NCI-H82 treated with DMSO at 0.1 percent for 48 hours (cell line): ENCODE measurements around the gene OR2V2.
"Not testable (repeated sequence)": the region's sequence is repeated elsewhere in the genome, so short reads cannot be mapped to it uniquely, and the experiment has no call there.

ENCODE experiments used
- DNase-seq: peaks from one replicate; lab custom pipeline; 2025; ENCODE audit not compliant: unreplicated experiment; lab: John Stamatoyannopoulos, UW

Gene OR2V2

DNA sequence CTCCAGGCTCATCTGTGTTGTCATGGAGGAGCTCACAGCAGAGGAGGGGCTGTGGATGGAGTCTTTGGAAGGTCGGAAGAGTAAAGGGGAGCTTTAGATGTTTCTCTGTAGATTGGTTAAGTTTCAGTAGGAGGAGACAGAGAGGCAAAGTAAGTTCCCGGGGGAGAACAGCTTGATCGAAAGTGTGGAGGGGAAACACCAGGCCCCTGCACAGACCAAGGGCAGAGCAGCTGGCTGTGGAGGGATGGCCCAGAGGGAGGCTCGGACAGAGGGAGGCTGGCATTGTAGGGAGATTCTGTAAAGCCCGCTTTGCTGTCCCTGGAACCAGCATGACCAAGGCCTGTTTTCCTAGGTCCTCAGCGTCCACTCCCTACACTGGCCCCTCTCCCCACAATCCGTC, 5.3 kb upstream of the OR2V2 start:
- DNase-seq = no peak

DNA sequence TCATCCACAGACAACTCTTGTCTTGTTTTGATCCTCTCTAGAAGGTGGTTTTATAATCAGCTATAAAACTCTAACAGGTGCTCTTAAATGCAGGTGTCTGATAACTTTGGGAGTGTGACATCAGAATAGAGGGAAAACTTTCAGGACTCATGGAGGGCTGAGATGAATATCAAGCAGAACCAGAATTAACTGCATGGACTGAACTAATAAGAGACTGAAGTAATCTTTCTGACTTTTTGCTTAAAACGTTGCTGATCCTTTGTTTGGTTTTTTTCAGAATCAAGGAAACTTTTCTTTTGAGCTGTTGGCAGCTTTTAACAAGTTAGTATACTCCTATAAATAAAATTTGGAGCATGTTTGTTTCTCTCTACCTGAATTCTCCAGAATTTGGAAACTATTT, 2.3 kb upstream of the OR2V2 start:
- no peak for DNase-seq

GRCh38 chr5:181149355-181149754, 2.0 kb downstream of the OR2V2 start:
- DNase-seq = no peak

DNA sequence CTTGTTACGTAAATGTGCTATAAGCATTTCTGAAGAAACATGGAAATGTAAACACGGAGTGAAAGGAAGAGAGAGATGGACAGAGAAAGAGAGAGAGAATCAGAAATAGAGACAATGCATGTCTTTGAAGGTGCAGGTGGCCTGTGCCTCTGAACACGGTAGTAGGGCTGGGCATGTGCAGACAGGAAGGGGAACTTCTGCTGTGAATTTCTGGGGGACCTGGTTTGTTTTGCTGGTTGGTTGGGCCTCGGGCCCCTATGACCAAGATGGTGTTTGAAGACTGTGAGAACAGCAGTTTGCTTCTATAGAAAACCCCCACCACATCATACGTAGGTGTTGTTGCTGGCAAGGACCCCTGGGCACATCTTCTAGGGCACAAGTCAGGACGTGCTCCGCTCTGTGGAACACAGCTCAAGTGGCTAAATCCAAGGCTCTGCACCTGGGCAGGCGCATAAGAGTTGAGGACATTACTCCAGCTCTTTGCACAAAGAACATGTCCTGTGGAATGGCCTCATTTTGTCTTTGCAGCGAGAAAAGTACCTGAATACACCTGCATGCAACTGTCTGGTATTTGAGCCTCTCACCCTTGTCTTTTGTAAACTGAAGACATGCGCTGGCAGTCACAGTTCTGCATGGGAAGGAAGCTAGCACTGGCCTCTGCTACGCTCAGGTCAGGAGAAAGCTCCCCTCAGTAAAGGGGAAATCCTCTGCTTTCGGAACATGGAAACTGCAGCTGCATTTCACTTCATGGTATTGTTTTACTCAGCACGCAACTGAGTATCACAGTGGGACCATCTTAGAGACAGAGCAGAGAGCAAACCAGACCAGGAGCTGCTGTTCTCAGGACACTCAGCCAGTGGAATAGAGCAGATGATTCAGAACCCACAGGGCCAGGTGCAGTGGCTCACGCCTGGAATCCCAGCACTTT, 2.7 kb downstream of the OR2V2 start:
- no peak for DNase-seq

DNA sequence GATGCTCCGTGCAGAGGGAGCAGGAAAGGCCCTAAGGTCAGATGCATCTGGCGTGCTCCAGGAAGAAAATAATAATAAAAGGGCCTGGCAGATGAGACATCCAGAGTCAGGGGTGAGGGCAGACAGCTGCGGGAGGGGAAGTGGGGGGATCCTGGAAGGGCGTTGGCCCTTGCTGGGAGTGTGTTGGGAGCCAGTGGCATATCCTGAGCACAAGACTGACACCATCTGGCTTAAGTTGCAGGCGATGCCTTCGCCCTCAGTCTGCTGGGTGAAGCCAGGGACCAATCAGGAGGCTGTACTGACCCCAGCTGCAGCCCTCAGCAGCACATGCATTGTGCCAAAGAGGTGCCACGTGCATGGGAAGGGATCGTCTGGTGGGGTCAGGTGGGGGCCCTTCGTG, 3.8 kb downstream of the OR2V2 start:
- no peak for DNase-seq

DNA sequence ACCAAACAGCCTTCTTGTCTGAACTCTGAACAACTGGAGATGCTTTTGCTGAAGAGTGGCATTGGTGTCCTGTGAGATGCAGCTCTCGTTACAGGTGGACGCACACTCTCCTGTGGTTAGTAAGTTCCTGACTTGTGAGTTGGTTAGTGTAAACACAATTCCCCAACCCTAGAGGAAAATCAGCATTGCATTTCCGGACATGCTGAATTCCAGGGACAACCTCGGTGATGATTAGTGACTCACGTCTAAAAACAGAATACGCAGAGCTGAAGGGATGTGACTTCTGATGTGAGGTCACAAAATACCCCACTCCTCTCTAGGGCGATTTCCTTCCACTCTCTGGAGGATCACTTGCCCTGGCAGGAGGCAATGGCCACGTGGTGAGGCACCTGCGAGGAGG, 5.0 kb downstream of the OR2V2 start:
- DNase-seq = no peak

GRCh38 chr5:181153814-181154213, 6.4 kb downstream of the OR2V2 start:
- no peak for DNase-seq

DNA sequence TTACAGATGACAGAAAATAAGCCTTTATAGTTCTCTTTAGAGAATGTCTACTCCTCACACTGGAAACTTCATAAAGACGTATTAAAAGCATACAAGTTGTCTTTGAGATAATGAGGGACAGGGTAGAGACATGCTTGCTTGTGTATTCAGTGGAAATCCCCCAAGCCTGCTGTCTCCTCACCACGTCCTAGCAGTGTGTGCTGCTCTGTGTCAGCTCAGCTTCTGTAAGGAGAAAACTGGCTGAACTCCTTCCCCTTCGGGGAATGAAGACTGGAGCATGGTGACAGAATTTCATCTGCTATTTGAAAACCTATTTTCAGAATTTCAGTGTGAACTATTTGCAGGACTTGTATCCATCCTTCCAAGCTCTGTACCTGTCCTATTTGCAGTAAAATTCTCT, 9.4 kb downstream of the OR2V2 start:
- no peak for DNase-seq

DNA sequence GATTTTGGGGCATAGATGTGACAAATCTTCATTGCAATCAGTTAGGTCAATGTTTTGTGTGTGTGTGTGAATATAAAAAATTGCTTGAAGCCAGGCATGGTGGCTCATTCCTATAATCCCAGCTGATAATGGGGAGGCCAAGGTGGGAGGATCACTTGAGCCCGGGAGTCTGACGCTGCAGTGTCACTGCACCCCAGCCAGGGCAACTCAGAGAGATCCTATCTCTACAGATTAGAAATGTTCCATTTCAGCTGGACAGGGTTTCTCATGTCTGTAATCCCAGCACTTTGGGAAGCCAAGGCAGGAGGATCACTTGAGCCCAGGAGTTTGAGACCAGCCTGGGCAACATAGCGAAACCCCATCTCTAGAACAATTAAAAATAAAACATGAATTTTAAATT, 11.5 kb downstream of the OR2V2 start:
- DNase-seq = no peak

DNA sequence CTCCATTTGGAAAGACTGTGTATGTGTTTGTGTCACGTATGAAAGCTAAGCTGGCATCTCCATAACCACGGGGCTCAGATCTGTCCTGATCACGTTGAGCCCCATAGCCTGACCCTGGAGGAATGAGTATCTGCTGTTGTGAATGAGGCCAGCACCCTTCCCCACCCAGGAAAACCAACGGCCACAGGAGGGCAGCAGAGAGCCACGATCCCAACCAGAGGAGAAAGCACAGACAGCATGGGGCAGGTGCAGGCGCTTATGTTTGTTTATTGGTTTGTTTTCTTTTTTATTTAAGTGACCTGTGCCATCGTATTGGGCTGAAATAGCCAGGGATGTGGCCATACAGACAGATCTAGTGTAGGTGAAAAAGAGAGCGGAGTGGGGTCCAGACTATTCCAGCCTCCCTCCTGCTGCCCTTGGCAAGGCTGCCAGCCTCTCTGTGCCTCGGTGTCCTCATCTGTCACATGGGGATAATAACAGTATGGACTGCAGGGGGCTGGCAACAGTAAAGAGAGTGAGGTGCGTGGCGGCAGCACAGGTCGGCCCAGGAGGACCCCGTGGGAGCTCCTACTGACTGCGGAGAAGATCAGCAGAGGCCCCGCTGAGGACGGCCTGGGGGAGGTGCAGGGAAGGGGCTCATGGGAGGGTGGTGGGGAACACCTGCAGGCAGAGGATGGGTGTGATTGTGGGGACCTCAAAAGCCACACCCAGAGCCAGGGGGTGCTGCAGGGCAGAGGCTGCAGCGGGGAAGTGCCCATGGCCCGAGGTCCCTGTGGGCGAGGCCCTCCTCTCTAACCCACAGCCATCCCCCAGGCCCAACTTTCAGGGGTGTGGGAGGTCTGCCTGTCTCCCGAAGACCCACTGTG, 12.1 kb downstream of the OR2V2 start:
- DNase-seq = peak; percentile 40

- no peak for DNase-seq
Observed at GRCh38 chr5:181160152-181160754, 12.9 kb downstream of the OR2V2 start.

DNA sequence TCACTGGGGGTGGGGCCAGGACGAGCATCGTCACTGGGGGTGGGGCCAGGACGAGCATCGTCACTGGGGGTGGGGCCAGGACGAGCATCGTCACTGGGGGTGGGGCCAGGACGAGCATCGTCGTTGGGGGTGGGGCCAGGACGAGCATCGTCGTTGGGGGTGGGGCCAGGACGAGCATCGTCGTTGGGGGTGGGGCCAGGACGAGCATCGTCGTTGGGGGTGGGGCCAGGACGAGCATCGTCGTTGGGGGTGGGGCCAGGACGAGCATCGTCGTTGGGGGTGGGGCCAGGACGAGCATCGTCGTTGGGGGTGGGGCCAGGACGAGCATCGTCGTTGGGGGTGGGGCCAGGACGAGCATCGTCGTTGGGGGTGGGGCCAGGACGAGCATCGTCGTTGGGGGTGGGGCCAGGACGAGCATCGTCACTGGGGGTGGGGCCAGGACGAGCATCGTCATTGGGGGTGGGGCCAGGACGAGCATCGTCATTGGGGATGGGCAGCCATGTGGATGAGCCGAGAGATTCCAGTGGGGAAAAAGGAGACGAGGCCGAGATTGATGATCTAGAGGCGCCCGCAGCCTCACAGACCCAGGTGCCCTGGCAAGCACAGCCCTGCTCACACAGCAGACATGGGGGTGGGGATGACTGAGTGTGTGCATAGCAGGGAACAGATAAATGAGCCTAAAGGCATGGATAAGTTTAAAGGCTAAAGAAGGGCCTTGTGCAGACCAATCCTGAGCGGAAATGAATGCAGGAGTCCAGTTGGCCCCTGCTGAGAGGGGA, 13.6 kb downstream of the OR2V2 start:
- DNase-seq = not testable (repeated sequence)

DNA sequence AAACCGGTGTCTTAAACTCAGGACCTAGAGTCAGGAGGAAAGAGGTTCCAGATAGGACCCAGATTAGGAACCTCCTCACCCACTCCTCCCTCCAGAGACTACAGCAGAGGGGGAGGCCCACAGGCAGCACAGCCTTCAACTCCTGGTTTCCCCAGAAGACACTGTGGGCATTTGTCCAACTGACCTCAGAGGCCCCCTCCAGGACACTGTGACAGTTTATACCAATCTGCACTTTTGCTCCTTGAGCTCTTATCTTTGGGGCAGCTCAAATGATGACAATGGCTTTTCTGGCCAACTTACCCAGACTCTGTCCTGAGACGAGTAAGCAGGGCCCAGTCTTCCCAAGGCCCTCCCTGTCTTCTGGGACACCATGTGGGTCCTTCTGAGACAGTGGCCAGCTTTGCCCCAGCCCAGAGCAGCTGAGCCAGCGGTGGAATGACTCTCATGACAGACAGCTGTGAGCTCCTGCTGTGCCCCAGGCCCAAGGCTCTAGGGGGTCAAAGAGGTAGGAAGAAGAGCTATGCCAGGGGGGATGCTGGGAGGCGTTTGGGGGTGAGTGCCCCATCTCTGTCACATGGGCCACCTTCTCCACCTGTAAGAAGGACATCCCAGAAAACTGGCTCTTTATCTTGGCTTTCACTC, 14.3 kb downstream of the OR2V2 start:
- DNase-seq = no peak

DNA sequence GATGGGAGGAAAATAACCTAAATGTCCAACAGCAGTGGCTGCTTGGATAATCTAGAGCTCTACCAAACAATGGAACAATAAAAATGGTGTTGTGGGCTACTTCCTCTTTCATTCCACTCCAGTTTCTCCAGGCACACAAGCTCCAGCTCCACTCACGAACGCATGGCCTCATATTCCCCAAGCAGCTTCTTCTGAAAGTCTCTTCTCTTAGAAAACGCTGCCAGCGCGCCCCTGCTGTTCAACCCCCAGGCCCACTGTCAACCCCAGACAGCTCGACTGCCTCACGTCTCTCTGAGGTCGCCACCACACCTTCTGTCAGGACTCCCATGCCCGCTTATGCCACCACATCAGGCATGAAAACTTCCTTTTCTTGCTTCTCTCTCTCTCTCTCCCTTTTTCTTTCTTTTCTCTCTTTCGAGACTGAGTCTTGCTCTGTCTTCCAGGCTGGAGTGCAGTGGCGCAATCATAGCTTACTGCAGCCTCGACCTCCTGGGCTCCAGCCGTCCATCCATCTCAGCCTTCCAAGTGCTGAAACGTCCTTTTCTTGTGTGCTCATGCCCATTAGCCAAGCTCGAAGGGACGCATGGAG, 16.2 kb downstream of the OR2V2 start:
- no peak for DNase-seq

DNA sequence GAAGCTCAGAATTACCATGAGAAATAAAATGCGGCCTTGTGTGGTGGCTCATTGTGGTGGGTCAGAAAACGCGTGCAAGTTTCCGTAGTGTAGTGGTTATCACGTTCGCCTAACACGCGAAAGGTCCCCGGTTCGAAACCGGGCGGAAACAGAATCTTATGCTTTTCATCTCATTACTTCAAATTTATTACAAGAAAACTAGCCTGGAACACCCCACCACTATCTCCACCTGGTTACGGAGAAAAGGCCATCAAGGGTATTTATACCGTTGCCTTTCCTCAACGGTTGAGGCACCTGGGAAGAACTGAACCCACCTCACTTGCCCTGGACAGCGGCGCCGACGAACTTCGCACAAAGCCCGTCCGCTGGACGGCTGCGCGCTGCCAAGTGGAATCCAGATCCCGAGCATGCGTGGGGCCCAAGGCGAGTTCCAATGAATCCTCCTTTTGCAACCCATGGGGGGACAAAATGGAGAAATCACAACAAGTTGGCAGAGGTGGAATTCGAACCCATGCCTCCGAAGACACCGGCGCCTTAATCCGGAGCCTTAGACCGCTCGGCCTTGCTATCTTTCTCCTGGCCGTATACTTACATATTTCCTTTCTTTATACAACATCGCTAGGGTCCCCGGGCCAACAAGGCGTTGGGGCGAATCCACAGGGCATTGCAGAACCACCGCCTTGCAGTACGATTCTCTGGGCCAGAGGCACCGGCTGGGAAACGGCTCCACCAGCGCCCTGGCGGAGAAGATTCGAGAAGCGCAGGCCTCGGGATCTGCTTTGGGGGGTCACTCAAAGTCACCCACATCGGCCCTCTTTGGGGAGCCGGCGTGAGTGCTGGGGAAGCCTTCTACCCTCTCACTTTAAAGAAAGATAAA, 16.9 kb downstream of the OR2V2 start:
- DNase-seq = no peak

GRCh38 chr5:181166812-181167733, 19.7 kb downstream of the OR2V2 start:
- DNase-seq = no peak

GRCh38 chr5:181167814-181168488, 20.6 kb downstream of the OR2V2 start:
- DNase-seq = peak; percentile 54
